Neuronal stem cell (in vitro differentiated cells): ENCODE data around the gene WFDC6.
A peak's percentile ranks its signal among the peaks of the same experiment; 100 is the strongest.

Experiments
- DNase-seq: peaks from one replicate; pipeline ENCODE4 v3.0.0-alpha.2; 2013; ENCODE audit warnings: low spot score
- H2AFZ ChIP-seq: one replicate; pipeline ENCODE4 v1.6.1; 2013; ENCODE audit warnings: mild to moderate bottlenecking, low read length, inconsistent platforms
- H2AK5ac ChIP-seq: 2 replicates; pipeline ENCODE4 v1.6.1; 2013; ENCODE audit warnings: low read depth, mild to moderate bottlenecking, inconsistent platforms, low read length, moderate library complexity, mixed read lengths
- H2BK120ac ChIP-seq: 2 replicates; pipeline ENCODE4 v1.6.1; 2013; ENCODE audit warnings: low read depth, mild to moderate bottlenecking, inconsistent platforms, low read length, moderate library complexity, mixed read lengths
- H2BK12ac ChIP-seq: one replicate; pipeline ENCODE4 v1.6.1; 2013; ENCODE audit warnings: low read length, inconsistent platforms
- H2BK15ac ChIP-seq: 2 replicates; pipeline ENCODE4 v1.6.1; 2013; ENCODE audit warnings: mild to moderate bottlenecking, low read length, inconsistent platforms, mixed read lengths
- H2BK5ac ChIP-seq: one replicate; pipeline ENCODE4 v1.6.1; 2013; ENCODE audit warnings: inconsistent platforms, mild to moderate bottlenecking, low read length, moderate library complexity
- H3K14ac ChIP-seq: one replicate; pipeline ENCODE4 v1.6.1; 2013; ENCODE audit warnings: low read length, inconsistent platforms
- H3K18ac ChIP-seq: 2 replicates; pipeline ENCODE4 v1.6.1; 2013; ENCODE audit warnings: low read length, inconsistent platforms
- H3K23ac ChIP-seq: 2 replicates; pipeline ENCODE4 v1.6.1; 2013; ENCODE audit warnings: low read depth, mild to moderate bottlenecking, mixed read lengths, low read length, inconsistent platforms; ENCODE audit not compliant: poor library complexity
- H3K27ac ChIP-seq: replicated peaks from 3 replicates; pipeline ENCODE4 v1.5.1; 2013; ENCODE audit warnings: low read length, inconsistent platforms
- H3K27me3 ChIP-seq, 3 experiments: 2 replicates each; pipeline ENCODE4 v1.6.1; 2013; ENCODE audit warnings: low read length in 3 of 3, mild to moderate bottlenecking in 2 of 3, inconsistent platforms in 1 of 3, low read depth in 1 of 3, mixed read lengths in 1 of 3, moderate library complexity in 1 of 3; ENCODE audit not compliant: control insufficient read depth in 3 of 3, insufficient read depth in 3 of 3
- H3K36me3 ChIP-seq, 2 donors: replicated peaks in 1 of 2; 2 replicates each; pipeline ENCODE4 v1.6.1; 2013; ENCODE audit warnings: low read length in 2 of 2; ENCODE audit not compliant: control insufficient read depth in 2 of 2, insufficient read depth in 2 of 2
- H3K4ac ChIP-seq: 2 replicates; pipeline ENCODE4 v1.6.1; 2013; ENCODE audit warnings: inconsistent platforms, mild to moderate bottlenecking, low read length, moderate library complexity
- H3K4me1 ChIP-seq, 2 donors: 1 replicate in 1 of 2; 2 replicates in 1 of 2; pipeline ENCODE4 v1.6.1; 2013; ENCODE audit warnings: low read length in 2 of 2, low read depth in 1 of 2; ENCODE audit not compliant: control insufficient read depth in 2 of 2, insufficient read depth in 1 of 2
- H3K4me2 ChIP-seq: one replicate; pipeline ENCODE4 v1.6.1; 2013; ENCODE audit warnings: mild to moderate bottlenecking, low read length, inconsistent platforms; ENCODE audit not compliant: insufficient read depth, poor library complexity, severe bottlenecking
- H3K4me3 ChIP-seq, 2 donors: 2 replicates each; pipeline ENCODE4 v1.5.1; 2013; ENCODE audit warnings: low read length in 2 of 2, mild to moderate bottlenecking in 2 of 2, inconsistent platforms in 1 of 2, moderate library complexity in 1 of 2
- H3K79me1 ChIP-seq: one replicate; pipeline ENCODE4 v1.6.1; 2013; ENCODE audit warnings: low read depth, mild to moderate bottlenecking, inconsistent platforms, low read length, moderate library complexity
- H3K9ac ChIP-seq: one replicate; pipeline ENCODE4 v1.6.1; 2013; ENCODE audit warnings: mild to moderate bottlenecking, low read depth, low read length, inconsistent platforms; ENCODE audit not compliant: poor library complexity
- H3K9me3 ChIP-seq, 2 donors: replicated peaks in 1 of 2; 2 replicates each; pipeline versions ENCODE3 to v1.6.1; 2013; ENCODE audit warnings: low read length in 2 of 2, mild to moderate bottlenecking in 2 of 2, inconsistent platforms in 1 of 2, low read depth in 1 of 2, mixed read lengths in 1 of 2, moderate library complexity in 1 of 2; ENCODE audit not compliant: control insufficient read depth in 2 of 2, insufficient read depth in 1 of 2
- H4K8ac ChIP-seq: one replicate; pipeline ENCODE4 v1.6.1; 2013; ENCODE audit warnings: low read depth, mild to moderate bottlenecking, inconsistent platforms, low read length, moderate library complexity
- H4K91ac ChIP-seq: one replicate; pipeline ENCODE4 v1.6.1; 2013; ENCODE audit warnings: low read length, low read depth, mild to moderate bottlenecking, inconsistent platforms; ENCODE audit not compliant: poor library complexity
- WGBS, 2 donors: extraction: QIAGEN DNeasy Blood & Tissue Kit; methylation state at CpG; one replicate each; pipeline ENCODE4 v1.1.7; 2013; ENCODE audit warnings: missing lambda C conversion rate in 2 of 2, mixed read lengths in 1 of 2; ENCODE audit not compliant: insufficient read length in 2 of 2, insufficient replicate concordance in 1 of 2; ENCODE audit errors: extremely low coverage in 2 of 2; 5-methylcytosine and 5-hydroxymethylcytosine counted together

Gene WFDC6

GRCh38 chr20:45583502-45583901, 44.2 kb upstream of the WFDC6 start:
- Histone ChIP-seq H3K4me1 (peaks cover 12 to 14% of the 10 kb centered on the region in 2 donors), H4K8ac (no peak overlapping the region), H3K79me1 (no peaks in the 10 kb centered on the region), H3K23ac (no peak overlapping the region), H2BK12ac (no peak overlapping the region), H3K27me3 (no peaks in the 10 kb centered on the region), H3K4me2 (no peak overlapping the region), H3K14ac (no peak overlapping the region), H2AFZ (peak overlapping the region; percentile 71), H2AK5ac (no peak overlapping the region), H3K4ac (no peak overlapping the region), H3K36me3 (no peaks in the 10 kb centered on the region), H3K9ac (peak overlapping the region; percentile 50), H2BK120ac (no peak overlapping the region), H2BK15ac (no peak overlapping the region), H3K4me3 (no peak overlapping the region), H4K91ac (no peak overlapping the region), H3K9me3 (peaks cover 0 to 2% of the 10 kb centered on the region in 2 donors), H3K18ac (peak overlapping the region; percentile 93), H3K27ac (peak overlapping the region; percentile 56), H2BK5ac (no peak overlapping the region)
- DNase-seq, result no peak
- whole genome bisulfite sequencing, 2 donors, result no CpG with 5 or more reads among the region's 3 CpGs

- Histone ChIP-seq H3K27ac (no peak overlapping the region), H3K4me1 (peaks cover 15 to 19% of the 10 kb centered on the region in 2 donors), H3K9me3 (no peaks in the 10 kb centered on the region), H2BK5ac (no peak overlapping the region), H3K4ac (no peak overlapping the region), H3K4me2 (no peak overlapping the region), H2BK12ac (no peak overlapping the region), H3K18ac (no peak overlapping the region), H2BK120ac (no peak overlapping the region), H2AK5ac (no peak overlapping the region), H3K36me3 (no peaks in the 10 kb centered on the region), H3K23ac (no peak overlapping the region), H4K91ac (no peak overlapping the region), H3K9ac (no peak overlapping the region), H2BK15ac (no peak overlapping the region), H2AFZ (no peak overlapping the region), H3K4me3 (no peak overlapping the region), H3K79me1 (no peaks in the 10 kb centered on the region), H3K27me3 (no peaks in the 10 kb centered on the region), H3K14ac (no peak overlapping the region), H4K8ac (no peak overlapping the region)
- no peak for DNase-seq
Observed at GRCh38 chr20:45581702-45582101, 42.4 kb upstream of the WFDC6 start.

GRCh38 chr20:45579184-45579583, 39.9 kb upstream of the WFDC6 start, which contains the start of gene WFDC8:
WFDC8 (minus strand) TSS chr20:45579284; CDS start chr20:45579247, 37 bp downstream.
- no peak within 1 kb of the TSS for H4K8ac ChIP-seq
- no peak within 1 kb of the TSS for H3K4me3 ChIP-seq
- peak within 1 kb of the TSS; percentile 11 for H2BK15ac ChIP-seq
- no peaks in the 10 kb centered on the region for H3K79me1 ChIP-seq
- no peak within 1 kb of the TSS for H3K4me2 ChIP-seq
- DNase-seq, result no peak
- H3K36me3 ChIP-seq, result no peaks in the 10 kb centered on the region
- H3K4me1 ChIP-seq, result peaks cover 15 to 19% of the 10 kb centered on the region in 2 donors
- H4K91ac ChIP-seq, result no peak within 1 kb of the TSS
- H3K27me3 ChIP-seq, result no peaks in the 10 kb centered on the region
- H2BK12ac ChIP-seq, result peak within 1 kb of the TSS; percentile 3
- H3K9ac ChIP-seq, result no peak within 1 kb of the TSS
- H3K23ac ChIP-seq, result no peak within 1 kb of the TSS
- H3K14ac ChIP-seq, result no peak within 1 kb of the TSS
- no peaks in the 10 kb centered on the region for H3K9me3 ChIP-seq
- peak within 1 kb of the TSS; percentile 37 for H2AFZ ChIP-seq
- H3K27ac ChIP-seq, result peak within 1 kb of the TSS; percentile 46
- peak within 1 kb of the TSS; percentile 7 for H2BK120ac ChIP-seq
- H3K18ac ChIP-seq, result peak within 1 kb of the TSS; percentile 60
- no peak within 1 kb of the TSS for H3K4ac ChIP-seq
- H2AK5ac ChIP-seq, result peak within 1 kb of the TSS; percentile 20
- no CpG with 5 or more reads among the region's 4 CpGs for WGBS, 2 donors
- H2BK5ac ChIP-seq, result no peak within 1 kb of the TSS

GRCh38 chr20:45578231-45578630, 38.9 kb upstream of the WFDC6 start:
- peak; percentile 56 for DNase-seq
- Histone ChIP-seq H3K4me3 (no peak overlapping the region), H2BK15ac (no peak overlapping the region), H2AFZ (peak overlapping the region; percentile 37), H3K4ac (no peak overlapping the region), H3K9ac (no peak overlapping the region), H4K91ac (no peak overlapping the region), H2BK12ac (no peak overlapping the region), H2BK120ac (no peak overlapping the region), H3K14ac (no peak overlapping the region), H2AK5ac (no peak overlapping the region), H2BK5ac (no peak overlapping the region), H3K4me1 (peaks cover 11 to 14% of the 10 kb centered on the region in 2 donors), H3K18ac (no peak overlapping the region), H3K4me2 (no peak overlapping the region), H3K27ac (peak overlapping the region; percentile 46), H3K36me3 (no peaks in the 10 kb centered on the region), H3K9me3 (no peaks in the 10 kb centered on the region), H3K23ac (no peak overlapping the region), H3K79me1 (no peaks in the 10 kb centered on the region), H3K27me3 (no peaks in the 10 kb centered on the region), H4K8ac (no peak overlapping the region)
- WGBS, 2 donors, result no CpG with 5 or more reads among the region's 1 CpG
